ENCODE measurements around the gene GULP1. TPM values are rescaled to one million over a fixed set of nuclear protein-coding genes. Genes with fewer than 3 reads are reported as not detected.

GULP1 gene
- total RNA-seq, 1 donor = 21.7 TPM

- no peak overlapping the region for H2AFZ ChIP-seq (ENCODE audit: low read length)
- TF ChIP-seq CTCF (IDR thresholded peaks at IDR 0.05; ENCODE audit: extremely low read depth, low read depth, low read length) = no peak
- no peaks in the 10 kb centered on the region for H3K4me1 ChIP-seq (ENCODE audit: insufficient read depth, low read length)
- H3K27me3 ChIP-seq (ENCODE audit: insufficient read depth, low read length) = no peaks in the 10 kb centered on the region
- no peaks in the 10 kb centered on the region for H3K9me3 ChIP-seq (ENCODE audit: low read depth, low read length)
- H3K27ac ChIP-seq (ENCODE audit: low read depth, low read length) = no peak overlapping the region
- no peaks in the 10 kb centered on the region for H3K79me2 ChIP-seq (ENCODE audit: insufficient read depth, low read length)
- H3K36me3 ChIP-seq (ENCODE audit: insufficient read depth, low read length) = no peaks in the 10 kb centered on the region
- H3K4me3 ChIP-seq (ENCODE audit: insufficient read depth, low read length) = no peak overlapping the region
- DNase-seq (ENCODE audit: insufficient read length, low spot score, missing footprints) = no peak
- no peak overlapping the region for H3K4me2 ChIP-seq (ENCODE audit: insufficient read depth, low read length)
- no peaks in the 10 kb centered on the region for H4K20me1 ChIP-seq (ENCODE audit: insufficient read depth, low read length)
These were observed 142.3 kb downstream of the GULP1 start for GRCh38 chr2:188434018-188434417.

- Histone ChIP-seq H3K4me3 (ENCODE audit: insufficient read depth, low read length) (no peak overlapping the region), H3K36me3 (ENCODE audit: insufficient read depth, low read length) (no peaks in the 10 kb centered on the region), H3K79me2 (ENCODE audit: insufficient read depth, low read length) (no peaks in the 10 kb centered on the region), H3K27me3 (ENCODE audit: insufficient read depth, low read length) (no peaks in the 10 kb centered on the region), H3K4me1 (ENCODE audit: insufficient read depth, low read length) (no peaks in the 10 kb centered on the region), H4K20me1 (ENCODE audit: insufficient read depth, low read length) (no peaks in the 10 kb centered on the region), H3K27ac (ENCODE audit: low read depth, low read length) (no peak overlapping the region), H3K9me3 (ENCODE audit: low read depth, low read length) (no peaks in the 10 kb centered on the region), H3K4me2 (ENCODE audit: insufficient read depth, low read length) (no peak overlapping the region), H2AFZ (ENCODE audit: low read length) (no peak overlapping the region)
- DNase-seq (ENCODE audit: insufficient read length, low spot score, missing footprints) = no peak
- no peak for TF ChIP-seq CTCF (IDR thresholded peaks at IDR 0.05; ENCODE audit: extremely low read depth, low read depth, low read length)
These were observed 143.4 kb downstream of the GULP1 start for GRCh38 chr2:188435115-188435514.

GRCh38 chr2:188437537-188437936 is 145.9 kb downstream of the GULP1 start:
- no peaks in the 10 kb centered on the region for H3K4me1 ChIP-seq (ENCODE audit: insufficient read depth, low read length)
- no peak overlapping the region for H2AFZ ChIP-seq (ENCODE audit: low read length)
- no peaks in the 10 kb centered on the region for H3K36me3 ChIP-seq (ENCODE audit: insufficient read depth, low read length)
- no peak for TF ChIP-seq CTCF (IDR thresholded peaks at IDR 0.05; ENCODE audit: extremely low read depth, low read depth, low read length)
- H4K20me1 ChIP-seq (ENCODE audit: insufficient read depth, low read length) = no peaks in the 10 kb centered on the region
- no peak overlapping the region for H3K4me2 ChIP-seq (ENCODE audit: insufficient read depth, low read length)
- H3K27ac ChIP-seq (ENCODE audit: low read depth, low read length) = no peak overlapping the region
- DNase-seq (ENCODE audit: insufficient read length, low spot score, missing footprints) = no peak
- H3K4me3 ChIP-seq (ENCODE audit: insufficient read depth, low read length) = no peak overlapping the region
- H3K9me3 ChIP-seq (ENCODE audit: low read depth, low read length) = no peaks in the 10 kb centered on the region
- H3K27me3 ChIP-seq (ENCODE audit: insufficient read depth, low read length) = no peaks in the 10 kb centered on the region
- no peaks in the 10 kb centered on the region for H3K79me2 ChIP-seq (ENCODE audit: insufficient read depth, low read length)

- no peaks in the 10 kb centered on the region for H3K36me3 ChIP-seq (ENCODE audit: insufficient read depth, low read length)
- no peak for DNase-seq (ENCODE audit: insufficient read length, low spot score, missing footprints)
- no peak overlapping the region for H3K4me3 ChIP-seq (ENCODE audit: insufficient read depth, low read length)
- no peak for TF ChIP-seq CTCF (IDR thresholded peaks at IDR 0.05; ENCODE audit: extremely low read depth, low read depth, low read length)
- H3K27me3 ChIP-seq (ENCODE audit: insufficient read depth, low read length) = no peaks in the 10 kb centered on the region
- H3K27ac ChIP-seq (ENCODE audit: low read depth, low read length) = no peak overlapping the region
- H3K9me3 ChIP-seq (ENCODE audit: low read depth, low read length) = no peaks in the 10 kb centered on the region
- H3K79me2 ChIP-seq (ENCODE audit: insufficient read depth, low read length) = no peaks in the 10 kb centered on the region
- H3K4me2 ChIP-seq (ENCODE audit: insufficient read depth, low read length) = no peak overlapping the region
- H2AFZ ChIP-seq (ENCODE audit: low read length) = no peak overlapping the region
- H3K4me1 ChIP-seq (ENCODE audit: insufficient read depth, low read length) = no peaks in the 10 kb centered on the region
- no peaks in the 10 kb centered on the region for H4K20me1 ChIP-seq (ENCODE audit: insufficient read depth, low read length)
These were observed 148.3 kb downstream of the GULP1 start for GRCh38 chr2:188439986-188440385.
